Measurements from ENCODE around the gene TRIM58.

Gene TRIM58

GRCh38 chr1:247923941-247924340 lies 67.0 kb downstream of the TRIM58 start:
- Histone ChIP-seq H3K4ac (ENCODE audit: low read depth, low read length) (no peak overlapping the region), H3K18ac (ENCODE audit: low read length) (no peak overlapping the region), H3K79me1 (ENCODE audit: low read length) (no peaks in the 10 kb centered on the region), H2AFZ (ENCODE audit: insufficient read depth, low read length, poor library complexity) (no peak overlapping the region), H3K79me2 (ENCODE audit: control insufficient read depth, insufficient read depth, low read length, poor library complexity) (no peaks in the 10 kb centered on the region), H2AK5ac (ENCODE audit: low read length) (no peak overlapping the region), H2BK5ac (ENCODE audit: low read depth, low read length, poor library complexity) (no peak overlapping the region), H3K36me3 (ENCODE audit: control insufficient read depth in 1 of 2, insufficient read depth in 2 of 2, low read length in 2 of 2) (no peaks in the 10 kb centered on the region), H3K9me3 (ENCODE audit: insufficient read depth, low read depth, low read length) (no peaks in the 10 kb centered on the region), H4K12ac (ENCODE audit: low read depth, low read length) (no peak overlapping the region), H3K23ac (ENCODE audit: low read length) (no peak overlapping the region), H3K4me3 (ENCODE audit: low read depth, low read length) (no peak overlapping the region), H2BK120ac (ENCODE audit: insufficient read depth, low read length, poor library complexity) (no peak overlapping the region), H3K27ac (ENCODE audit: low read depth, low read length) (no peak overlapping the region), H2BK12ac (ENCODE audit: low read length) (no peak overlapping the region), H3K27me3 (ENCODE audit: insufficient read depth, low read length) (no peaks in the 10 kb centered on the region), H3K4me2 (ENCODE audit: low read length) (no peak overlapping the region), H4K8ac (ENCODE audit: low read depth, low read length) (no peak overlapping the region), H3K9ac (ENCODE audit: low read length) (no peak overlapping the region), H3K14ac (ENCODE audit: low read length) (no peak overlapping the region), H4K91ac (ENCODE audit: low read depth, low read length) (no peak overlapping the region), H3K4me1 (ENCODE audit: control insufficient read depth in 1 of 2, insufficient read depth in 2 of 2, low read length in 2 of 2) (no peaks in the 10 kb centered on the region)
- no CpG with 5 or more reads among the region's 3 CpGs for WGBS (ENCODE audit: extremely low coverage, insufficient coverage, insufficient read length)
- DNase-seq = no peak

- Histone ChIP-seq H4K8ac (ENCODE audit: low read depth, low read length) (no peak within 1 kb of the TSS), H3K9ac (ENCODE audit: low read length) (no peak within 1 kb of the TSS), H3K79me2 (ENCODE audit: control insufficient read depth, insufficient read depth, low read length, poor library complexity) (no peaks in the 10 kb centered on the region), H3K14ac (ENCODE audit: low read length) (no peak within 1 kb of the TSS), H3K4me2 (ENCODE audit: low read length) (no peak within 1 kb of the TSS), H3K4me3 (ENCODE audit: low read depth, low read length) (peak within 1 kb of the TSS; percentile 13), H3K18ac (ENCODE audit: low read length) (no peak within 1 kb of the TSS), H3K36me3 (ENCODE audit: control insufficient read depth in 1 of 2, insufficient read depth in 2 of 2, low read length in 2 of 2) (no peaks in the 10 kb centered on the region), H3K27me3 (ENCODE audit: insufficient read depth, low read length) (no peaks in the 10 kb centered on the region), H3K23ac (ENCODE audit: low read length) (no peak within 1 kb of the TSS), H3K4me1 (ENCODE audit: control insufficient read depth in 1 of 2, insufficient read depth in 2 of 2, low read length in 2 of 2) (no peaks in the 10 kb centered on the region), H4K12ac (ENCODE audit: low read depth, low read length) (no peak within 1 kb of the TSS), H3K4ac (ENCODE audit: low read depth, low read length) (no peak within 1 kb of the TSS), H2AK5ac (ENCODE audit: low read length) (no peak within 1 kb of the TSS), H2AFZ (ENCODE audit: insufficient read depth, low read length, poor library complexity) (no peak within 1 kb of the TSS), H2BK120ac (ENCODE audit: insufficient read depth, low read length, poor library complexity) (no peak within 1 kb of the TSS), H2BK5ac (ENCODE audit: low read depth, low read length, poor library complexity) (no peak within 1 kb of the TSS), H3K79me1 (ENCODE audit: low read length) (no peaks in the 10 kb centered on the region), H3K27ac (ENCODE audit: low read depth, low read length) (no peak within 1 kb of the TSS), H3K9me3 (ENCODE audit: insufficient read depth, low read depth, low read length) (no peaks in the 10 kb centered on the region), H2BK12ac (ENCODE audit: low read length) (no peak within 1 kb of the TSS), H4K91ac (ENCODE audit: low read depth, low read length) (no peak within 1 kb of the TSS)
- DNase-seq = no peak
- no CpG with 5 or more reads among the region's 9 CpGs for WGBS (ENCODE audit: extremely low coverage, insufficient coverage, insufficient read length)
Measured at GRCh38 chr1:247924868-247925267, 67.9 kb downstream of the TRIM58 start, which contains the start of gene OR2AJ1. TSS of gene OR2AJ1 (plus strand) at chr1:247924889. CDS start at chr1:247933769, 8,880 bp downstream.

Data from trophoblast cell (in vitro differentiated cells and primary cell).